HG03469 (cell line): ENCODE results near the gene ASB4.
"Not testable (repeated sequence)": the region's sequence is repeated elsewhere in the genome, so short reads cannot be mapped to it uniquely, and the experiment has no call there.

ENCODE experiments used
- ATAC-seq: cut with Tn5 transposase; IDR thresholded peaks from one replicate; pipeline ENCODE4 v1.9.1; 2021; ENCODE audit warnings: mild to moderate bottlenecking, moderate library complexity, moderate number of reproducible peaks; ENCODE audit not compliant: unreplicated experiment

The ASB4 gene

DNA sequence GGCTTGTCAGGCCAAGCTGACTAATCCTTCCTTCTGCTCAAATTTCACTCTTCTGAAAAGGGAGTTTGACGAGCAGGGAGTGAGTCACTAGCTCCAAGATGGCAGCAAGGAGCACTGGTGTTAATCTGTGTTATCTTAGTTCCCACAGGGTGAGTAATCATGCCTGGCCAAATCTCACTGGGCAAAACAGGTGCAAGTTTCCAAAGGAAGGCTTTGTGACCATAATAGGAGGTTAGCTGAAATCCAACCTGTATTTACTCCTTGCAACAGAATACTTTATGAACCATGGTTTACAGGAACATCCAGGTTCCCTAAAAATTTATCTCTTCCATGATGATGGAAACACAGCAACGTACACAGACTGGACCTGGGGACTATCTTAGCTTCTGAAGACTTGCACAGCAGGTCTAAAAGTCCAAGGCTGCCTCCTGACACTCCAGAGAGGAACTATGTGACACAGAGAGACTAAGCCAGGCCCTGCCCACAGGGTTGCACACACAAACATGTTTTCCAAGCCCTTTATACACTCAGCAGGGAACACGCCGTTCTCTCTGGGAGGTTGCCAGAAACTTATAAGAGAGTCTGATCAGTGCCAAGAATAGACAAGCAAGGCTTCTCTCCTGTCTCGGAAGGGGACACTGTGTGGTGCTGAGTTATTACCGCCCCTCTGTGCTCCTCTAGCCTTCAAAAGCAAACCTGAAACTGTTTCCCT lies 64.2 kb downstream of the ASB4 start:
- ATAC-seq = no peak

DNA sequence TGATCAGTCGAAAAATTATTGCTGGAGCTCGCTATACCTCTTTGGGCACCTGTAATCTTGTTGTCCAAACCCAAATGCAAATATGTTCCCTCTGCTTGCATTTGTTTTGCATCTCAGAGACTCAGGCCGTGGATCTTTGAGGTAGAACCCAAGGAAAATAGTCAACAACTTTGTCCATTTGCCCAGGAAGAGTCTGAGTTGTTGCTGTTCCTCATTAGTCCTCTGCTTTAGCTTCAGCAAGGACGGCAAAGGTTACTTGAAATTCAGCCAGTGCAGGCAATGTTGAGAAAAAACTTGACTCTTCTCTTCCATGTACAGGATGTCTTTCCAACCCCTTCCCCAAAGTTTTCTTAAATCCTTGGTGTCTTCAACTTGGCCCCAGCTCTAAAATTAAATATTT lies 64.8 kb downstream of the ASB4 start:
- ATAC-seq = no peak

- ATAC-seq = not testable (repeated sequence)
Measured at GRCh38 chr7:95552010-95552926, 66.5 kb downstream of the ASB4 start.

DNA sequence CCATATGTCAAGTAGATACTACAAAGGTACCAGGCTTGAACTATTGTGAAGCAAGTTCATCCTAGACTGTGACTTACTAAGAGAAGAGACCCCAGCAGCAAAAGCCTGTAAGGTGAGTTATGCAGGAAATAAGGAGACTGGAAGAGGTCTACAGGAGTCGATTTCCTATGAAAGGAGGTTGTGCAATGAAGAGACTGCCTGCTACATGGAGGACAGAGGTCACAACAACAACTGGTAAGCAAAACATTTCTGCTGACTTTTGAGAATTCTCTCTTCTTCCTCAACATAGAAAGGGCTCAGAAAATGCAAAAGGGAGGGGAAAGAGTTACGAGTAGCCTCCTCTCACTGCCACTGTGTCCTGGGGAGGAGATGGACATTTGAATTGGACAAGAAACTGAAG lies 68.2 kb downstream of the ASB4 start:
- no peak for ATAC-seq

DNA sequence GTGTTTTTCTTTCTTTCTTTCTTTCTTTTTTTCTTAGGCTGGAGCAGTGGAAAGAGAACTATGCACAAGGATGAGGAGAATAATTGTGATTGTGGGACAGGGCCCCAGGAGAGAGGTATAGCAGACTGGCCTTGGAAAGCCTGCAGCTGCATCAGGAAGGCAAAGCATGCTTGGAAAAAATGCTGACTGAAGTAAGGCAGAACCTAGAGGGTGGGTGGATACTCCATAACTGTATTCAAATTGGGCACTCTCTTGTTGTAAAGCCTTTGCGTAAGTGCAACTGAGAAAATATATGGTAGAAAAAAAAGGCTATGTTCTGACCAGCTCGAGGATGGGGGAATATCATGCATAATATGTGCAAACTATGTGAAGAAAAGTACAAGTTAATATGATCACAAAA lies 71.0 kb downstream of the ASB4 start:
- no peak for ATAC-seq

DNA sequence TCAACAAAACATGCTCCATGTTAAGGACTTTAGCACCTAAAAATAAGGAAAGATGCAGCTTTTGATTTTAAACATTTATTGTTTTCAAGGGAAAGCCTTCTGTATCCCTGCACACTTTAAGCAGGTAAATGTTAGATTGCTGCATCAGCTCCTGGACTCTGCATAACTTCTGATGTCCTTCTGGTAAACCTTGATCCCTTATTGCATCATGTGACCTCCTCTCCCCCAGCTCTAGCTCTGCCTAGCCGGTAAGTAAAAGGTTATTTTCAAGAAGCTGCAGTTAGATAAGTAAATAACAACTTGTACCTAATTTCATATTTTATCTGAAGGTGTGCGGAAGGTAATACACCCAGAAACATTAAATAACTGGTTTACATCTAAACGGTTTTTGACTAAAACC lies 73.1 kb downstream of the ASB4 start:
- no peak for ATAC-seq

GRCh38 chr7:95560674-95561073 lies 74.9 kb downstream of the ASB4 start:
- no peak for ATAC-seq

DNA sequence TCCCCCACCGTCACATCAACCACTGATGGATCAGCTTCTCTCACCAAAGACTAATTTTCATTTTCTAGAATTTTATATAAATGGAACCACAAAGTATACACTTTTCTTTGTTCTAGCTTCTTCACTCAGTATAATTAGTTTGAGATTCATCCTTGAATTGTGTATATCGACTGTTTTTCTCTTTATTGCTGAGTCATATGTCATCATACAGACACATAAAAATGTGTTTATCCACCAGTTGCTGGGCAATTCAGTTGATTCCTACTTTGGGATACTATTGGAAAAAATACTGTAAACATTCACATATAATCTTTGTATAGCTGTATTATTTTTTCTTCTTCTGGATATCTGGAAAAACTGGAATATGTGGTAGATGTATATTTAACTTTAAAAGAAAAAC lies 84.0 kb downstream of the ASB4 start:
- ATAC-seq = no peak

DNA sequence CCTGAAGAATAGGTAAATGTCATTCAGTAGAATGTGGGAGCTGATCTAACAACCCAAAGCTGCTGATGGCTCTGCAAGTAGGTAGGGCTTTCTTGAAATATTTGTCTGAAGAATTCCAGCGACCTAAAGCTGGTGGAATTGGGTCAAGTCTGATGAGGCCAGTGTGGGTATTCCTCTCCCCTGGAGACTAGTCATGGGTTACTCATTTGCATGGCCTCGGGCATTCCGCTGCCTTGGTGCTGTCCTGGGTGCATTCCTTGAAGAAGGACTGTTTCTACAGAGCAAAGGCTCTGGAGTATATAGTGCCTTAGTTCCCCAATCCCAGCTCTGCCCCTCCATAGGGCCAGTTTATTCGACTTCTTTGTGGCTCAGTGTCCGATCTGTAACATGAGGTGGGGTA lies 91.4 kb downstream of the ASB4 start:
- no peak for ATAC-seq

DNA sequence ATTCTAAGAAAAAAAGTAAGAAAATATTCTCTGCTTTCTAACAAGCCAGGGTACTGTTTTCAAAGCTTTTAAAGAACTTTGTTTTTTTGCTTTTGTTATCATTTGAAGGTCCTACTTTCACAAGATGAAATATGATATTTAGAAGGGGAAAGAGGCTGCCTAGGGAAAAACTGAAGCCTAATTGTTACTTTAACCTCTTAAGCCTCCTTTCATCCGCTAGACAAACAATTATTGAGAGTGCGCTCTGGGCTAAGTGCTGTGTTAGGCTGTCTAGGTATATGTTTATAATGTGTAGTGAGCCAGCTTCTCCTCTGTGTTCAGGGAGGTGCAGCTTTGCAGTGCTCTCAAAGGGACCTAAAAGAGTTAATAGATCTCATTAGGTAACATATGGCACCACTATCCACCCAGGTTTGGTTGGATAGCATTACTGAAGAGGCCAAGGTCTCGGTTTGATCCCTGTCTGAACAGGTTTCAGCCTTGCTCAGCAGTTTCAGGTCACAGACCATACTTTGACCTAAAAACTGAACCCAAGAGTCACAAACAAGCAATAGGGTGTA lies 92.6 kb downstream of the ASB4 start:
- ATAC-seq = no peak

DNA sequence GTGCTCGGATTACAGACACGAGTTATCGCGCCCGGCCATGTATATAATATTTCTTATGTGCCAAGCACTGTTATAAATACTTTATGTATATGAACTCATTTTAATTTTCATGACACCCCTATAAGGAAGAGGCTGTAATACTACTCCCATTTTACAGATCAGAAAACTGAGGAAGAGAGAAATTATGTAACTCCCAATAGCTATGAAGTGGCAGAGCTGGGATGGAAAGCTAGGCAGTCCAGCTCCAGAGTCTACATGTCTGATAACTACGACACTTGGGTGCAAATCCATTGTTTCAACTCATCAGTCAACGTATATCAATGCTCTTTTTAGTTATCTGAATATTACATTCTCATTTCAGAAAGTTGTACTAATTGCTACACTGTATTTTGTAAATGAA lies 93.6 kb downstream of the ASB4 start:
- ATAC-seq = no peak

DNA sequence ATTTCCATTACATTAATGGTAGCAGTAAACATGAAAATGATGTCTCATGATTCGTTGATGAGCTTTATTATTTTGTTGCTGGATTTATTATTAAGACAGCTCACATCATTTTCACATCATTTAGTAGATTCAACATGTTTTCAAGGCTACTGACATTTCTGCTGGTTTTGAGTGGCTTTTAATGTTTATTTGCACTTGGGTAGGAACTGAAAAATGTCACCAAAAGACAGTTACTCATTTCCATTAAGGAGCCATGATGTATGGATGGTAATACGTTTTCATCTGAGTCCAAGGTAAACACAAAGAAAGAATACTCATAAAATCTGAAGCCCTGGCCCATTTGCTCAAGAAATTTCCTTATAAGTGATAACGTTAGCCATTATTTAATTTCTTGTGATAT lies 95.7 kb downstream of the ASB4 start:
- no peak for ATAC-seq

DNA sequence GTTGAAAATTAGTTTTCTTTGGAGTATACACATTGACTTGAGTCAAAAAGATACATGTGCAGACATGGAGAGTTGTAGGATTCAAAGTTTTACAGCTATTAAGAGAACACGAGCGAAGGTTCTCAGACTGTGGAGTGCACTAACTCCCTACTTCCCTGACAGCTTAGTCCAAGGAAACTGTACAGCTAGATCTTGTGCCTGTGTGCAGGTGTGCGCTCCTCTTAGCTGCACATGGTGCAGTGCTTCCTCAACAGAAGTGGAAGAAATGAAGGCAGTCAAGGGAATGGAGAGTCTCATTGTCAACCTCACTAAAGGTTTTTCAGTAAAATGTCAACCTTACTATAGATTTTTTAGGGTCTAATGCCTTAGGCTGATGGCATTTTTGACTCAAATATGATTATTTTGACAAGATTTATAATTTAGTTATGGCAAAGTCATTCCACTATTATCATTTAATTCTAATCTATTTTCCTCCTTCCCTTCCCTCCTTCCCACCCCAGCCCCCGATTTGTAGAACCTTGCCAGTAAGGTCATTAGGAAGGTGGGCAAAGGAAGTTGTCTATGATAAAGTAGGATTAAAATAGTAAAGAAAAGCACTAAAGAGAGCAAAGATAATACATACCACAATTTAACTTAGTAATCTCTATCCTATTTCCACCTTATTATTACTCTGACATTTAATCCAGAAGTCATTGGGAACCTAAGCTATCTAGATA lies 97.0 kb downstream of the ASB4 start:
- no peak for ATAC-seq

- no peak for ATAC-seq
Measured at GRCh38 chr7:95583834-95584621, 98.3 kb downstream of the ASB4 start.

- ATAC-seq = no peak
Measured at GRCh38 chr7:95584769-95585425, 99.2 kb downstream of the ASB4 start.

DNA sequence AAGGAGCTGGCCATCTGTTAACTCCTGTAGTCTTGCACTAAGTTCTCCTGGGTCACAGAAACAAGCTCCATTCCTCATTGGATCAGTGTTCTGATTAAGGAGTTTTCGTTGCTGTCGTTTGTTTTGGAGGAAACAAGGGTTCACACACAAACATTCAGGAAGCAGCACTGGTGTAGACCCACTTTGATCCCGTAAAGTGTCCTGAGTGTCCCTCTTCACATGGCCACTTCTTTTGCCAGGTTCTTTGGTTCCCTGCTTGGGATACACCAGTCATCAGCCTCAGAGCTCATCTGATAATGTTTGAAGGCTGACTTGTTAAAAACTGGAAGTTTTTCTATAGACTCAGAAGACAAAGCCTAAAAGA lies 99.7 kb downstream of the ASB4 start:
- no peak for ATAC-seq

- ATAC-seq = no peak
Measured at GRCh38 chr7:95586951-95587301, 101.2 kb downstream of the ASB4 start.

GRCh38 chr7:95589031-95589430 lies 103.3 kb downstream of the ASB4 start:
- no peak for ATAC-seq

DNA sequence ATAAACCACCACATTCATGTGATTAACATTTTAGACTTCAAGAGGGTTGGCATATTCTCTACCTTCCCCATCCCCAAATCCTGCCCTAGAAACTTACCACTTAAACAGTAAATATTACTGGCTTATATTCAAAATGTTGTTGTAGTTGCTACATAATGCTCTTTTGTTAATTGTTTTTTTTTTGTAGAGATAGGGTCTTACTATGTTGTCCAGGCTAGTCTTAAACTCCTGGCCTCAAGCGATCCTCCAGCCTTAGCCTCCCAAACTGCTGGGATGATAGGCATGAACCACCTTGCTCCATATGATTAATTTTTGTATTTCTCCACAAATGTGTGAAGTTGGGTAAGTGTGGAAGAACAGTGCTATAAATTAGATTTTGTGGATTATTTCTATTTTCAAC lies 104.0 kb downstream of the ASB4 start:
- ATAC-seq = no peak
